HCT116 (cell line): ENCODE measurements around the gene LAMA4. TPM values are rescaled to one million over a fixed set of nuclear protein-coding genes. Genes with fewer than 3 reads are reported as not detected.

Experiments
- ATAC-seq: fragments of 200-7000 bp; cut with Tn5 transposase; 2 replicates; pipeline ENCODE4 v1.9.1; 2020; ENCODE audit warnings: mild to moderate bottlenecking, moderate library complexity
- BruUV-seq: library from RNA; stranded (reverse); fragments of 400-500 nt; replicated peaks from 2 replicates; lab custom pipeline; 2021; lab: Mats Ljungman, UMichigan
- CTCF ChIA-PET: fragments of 300-600 bp; sonication (Branson Sonifier 250); formaldehyde crosslinking; loops from one replicate; lab custom pipeline; 2021; ENCODE audit warnings: antibody characterized with exemption; lab: Charles Lee
- POLR2A ChIA-PET: fragments of 300-600, 350-600 bp; sonication (Branson Sonifier 250); formaldehyde crosslinking; loops from one replicate; lab custom pipeline; 2021; ENCODE audit warnings: antibody characterized with exemption; lab: Charles Lee
- RAD21 ChIA-PET, 2 experiments: fragments of 300-600 bp; sonication (Branson Sonifier 250); formaldehyde crosslinking; loops; one replicate each; lab custom pipeline; 2023; ENCODE audit warnings: low total read pairs in 2 of 2; ENCODE audit not compliant: uncharacterized antibody in 2 of 2, unreplicated experiment in 2 of 2, low non-redundant PET in 1 of 2; lab: Charles Lee
- DNase-seq: peaks from one replicate; pipeline ENCODE4 v3.0.0-alpha.2; 2010; ENCODE audit warnings: low read depth, low spot score
- H2AFZ ChIP-seq: fragments of 200-600 bp; shearing (Covaris generic), sonication (generic); 2 replicates; pipeline ENCODE4 v1.6.1; 2017; ENCODE audit warnings: low read depth, mixed run types, mixed read lengths, antibody characterized with exemption, low read length; ENCODE audit not compliant: poor library complexity, severe bottlenecking
- H3K27ac ChIP-seq: 2 replicates; pipeline ENCODE4 v1.5.1; 2012; ENCODE audit warnings: low read depth, low read length
- H3K27me3 ChIP-seq: fragments of 200-600 bp; sonication (generic); 2 replicates; pipeline ENCODE4 v1.6.1; 2016; ENCODE audit warnings: mixed run types, low read length, mixed read lengths; ENCODE audit not compliant: insufficient read depth
- H3K36me3 ChIP-seq, 2 experiments: fragments of 200-500 bp in 1 of 2; fragments of 200-600 bp in 1 of 2; sonication (Bioruptor generic) in 1 of 2; sonication (generic) in 1 of 2; 2 replicates each; pipeline versions ENCODE4 v1.5.1 to v1.6.1; 2014 to 2016; ENCODE audit warnings: low read length in 2 of 2, inconsistent platforms in 1 of 2, mixed read lengths in 1 of 2, mixed run types in 1 of 2; ENCODE audit not compliant: insufficient read depth in 2 of 2, control insufficient read depth in 1 of 2
- H3K4me1 ChIP-seq, 2 experiments: fragments of 200-600 bp in 1 of 2; sonication (generic) in 1 of 2; 2 replicates each; pipeline versions ENCODE4 v1.5.1 to v1.6.1; 2012 to 2017; ENCODE audit warnings: low read length in 2 of 2, inconsistent platforms in 1 of 2, mild to moderate bottlenecking in 1 of 2, mixed read lengths in 1 of 2, mixed run types in 1 of 2, moderate library complexity in 1 of 2; ENCODE audit not compliant: insufficient read depth in 2 of 2, control insufficient read depth in 1 of 2
- H3K4me2 ChIP-seq: fragments of 200-600 bp; sonication (generic); 2 replicates; pipeline ENCODE4 v1.6.1; 2017; ENCODE audit warnings: mixed run types, low read length, mixed read lengths
- H3K4me3 ChIP-seq, 2 experiments: fragments of 200-600 bp in 1 of 2; sonication (generic) in 1 of 2; replicated peaks in 1 of 2; 2 replicates each; pipeline ENCODE4 v1.5.1; 2011 to 2016; ENCODE audit warnings: low read length in 2 of 2, control low read depth in 1 of 2, low read depth in 1 of 2, mild to moderate bottlenecking in 1 of 2, mixed read lengths in 1 of 2, mixed run types in 1 of 2
- H3K79me2 ChIP-seq: fragments of 200-600 bp; sonication (generic); 2 replicates; pipeline ENCODE4 v1.6.1; 2017; ENCODE audit warnings: mild to moderate bottlenecking, mixed run types, low read length, moderate library complexity, mixed read lengths; ENCODE audit not compliant: insufficient read depth
- H3K9ac ChIP-seq: fragments of 200-600 bp; sonication (generic); 2 replicates; pipeline ENCODE4 v1.6.1; 2016; ENCODE audit warnings: low read length, mixed read lengths
- H3K9me2 ChIP-seq: fragments of 200-600 bp; sonication (generic), shearing (Covaris generic); 2 replicates; pipeline ENCODE4 v1.6.1; 2017; ENCODE audit warnings: mixed run types, mild to moderate bottlenecking, moderate library complexity; ENCODE audit not compliant: insufficient read depth
- H3K9me3 ChIP-seq, 2 experiments: fragments of 200-500 bp in 1 of 2; fragments of 200-600 bp in 1 of 2; sonication (Bioruptor generic) in 1 of 2; sonication (generic) in 1 of 2; 2 replicates each; pipeline ENCODE4 v1.6.1; 2014 to 2017; ENCODE audit warnings: low read length in 2 of 2, mixed read lengths in 2 of 2, inconsistent platforms in 1 of 2, low read depth in 1 of 2, mild to moderate bottlenecking in 1 of 2, mixed run types in 1 of 2, moderate library complexity in 1 of 2; ENCODE audit not compliant: control insufficient read depth in 1 of 2, insufficient read depth in 1 of 2
- H4K20me1 ChIP-seq: fragments of 200-600 bp; sonication (generic), shearing (Covaris generic); 2 replicates; pipeline ENCODE4 v1.6.1; 2017; ENCODE audit warnings: mixed run types, mild to moderate bottlenecking, moderate library complexity; ENCODE audit not compliant: insufficient read depth
- CBX3 ChIP-seq: IDR thresholded peaks from 2 replicates; pipeline ENCODE4 v1.6.1; 2012; ENCODE audit warnings: low read depth
- EZH2 ChIP-seq: fragments of 200-600 bp; sonication (generic); IDR thresholded peaks from 2 replicates; pipeline ENCODE4 v1.6.1; 2017; ENCODE audit warnings: antibody characterized with exemption, mixed run types
- FOSL1 ChIP-seq: IDR thresholded peaks from 2 replicates; pipeline ENCODE4 v1.6.1; 2012; ENCODE audit warnings: low read depth
- JUND ChIP-seq: IDR thresholded peaks from 2 replicates; pipeline ENCODE4 v1.6.1; 2012
- POLR2A ChIP-seq: IDR thresholded peaks from 2 replicates; pipeline ENCODE4 v1.7.0; 2011; ENCODE audit warnings: borderline replicate concordance; ENCODE audit not compliant: insufficient read depth, insufficient read length; ENCODE audit errors: extremely low read depth
- RAD21 ChIP-seq: IDR thresholded peaks from 2 replicates; pipeline ENCODE4 v1.6.1; 2012; ENCODE audit warnings: low read depth, mild to moderate bottlenecking
- SRF ChIP-seq: IDR thresholded peaks from 2 replicates; pipeline ENCODE4 v1.6.1; 2012; ENCODE audit warnings: low read depth
- TCF7L2 ChIP-seq: IDR thresholded peaks from 2 replicates; pipeline ENCODE4 v1.7.0; 2011; ENCODE audit warnings: borderline replicate concordance, inconsistent platforms; ENCODE audit not compliant: insufficient read depth, insufficient read length; ENCODE audit errors: extremely low read depth
- YY1 ChIP-seq: IDR thresholded peaks from 2 replicates; pipeline ENCODE4 v1.6.1; 2011; ENCODE audit warnings: low read length, low read depth, moderate library complexity, mild to moderate bottlenecking; ENCODE audit not compliant: insufficient replicate concordance; ENCODE audit errors: extremely low read depth
- ZFX ChIP-seq: fragments of 450-650 bp; IDR thresholded peaks from 2 replicates; pipeline ENCODE4 v1.6.1; 2017
- ZNF274 ChIP-seq: fragments of 200-500 bp; sonication (Bioruptor generic); IDR thresholded peaks from 2 replicates; pipeline ENCODE4 v1.6.1; 2014; ENCODE audit warnings: mild to moderate bottlenecking, low read depth, low read length, inconsistent platforms
- intact Hi-C: fragments of 100-400 bp; cut with micrococcal nuclease; formaldehyde crosslinking; loops from 2 replicates; pipeline ENCODE4 v1.10.0; 2022
- total RNA-seq: library from RNA; stranded (reverse); gene quantifications from one replicate; pipeline ENCODE4 v1.2.1, GENCODE V29; 2021; ENCODE audit not compliant: unreplicated experiment
- TF ChIP-seq, protein P1 (sequence below): IDR thresholded peaks from 2 replicates; pipeline ENCODE4 v1.6.1; 2011; ENCODE audit warnings: mild to moderate bottlenecking, low read length, moderate library complexity; ENCODE audit not compliant: insufficient replicate concordance; ENCODE audit errors: extremely low read depth
- TF ChIP-seq, protein P2 (sequence below): IDR thresholded peaks from 2 replicates; pipeline ENCODE4 v1.6.1; 2012
- TF ChIP-seq, protein P3 (sequence below): IDR thresholded peaks from 2 replicates; pipeline ENCODE4 v1.6.1; 2012; ENCODE audit warnings: low read depth

Gene LAMA4
- total RNA-seq, 1 experiment from 2014 or later: 2.2 TPM

DNA sequence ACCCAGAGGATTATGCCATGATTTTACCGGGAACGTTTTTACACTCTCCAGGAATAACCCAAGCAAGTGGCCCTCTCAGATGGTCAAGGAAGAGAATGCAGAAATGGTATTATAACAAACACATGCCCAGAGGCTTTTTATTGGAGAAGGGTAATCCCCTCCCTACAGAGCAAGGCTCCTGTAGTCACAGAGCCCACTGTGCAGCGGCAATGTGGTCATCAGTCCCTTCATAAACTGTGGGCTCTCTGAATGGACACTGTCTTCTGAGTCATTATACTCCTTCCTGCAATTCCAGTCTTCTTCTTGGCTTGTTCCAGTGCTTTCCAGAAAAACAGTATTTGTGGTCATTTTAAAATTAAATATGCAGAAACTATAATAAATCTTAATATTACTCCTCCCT is 74.7 kb downstream of the LAMA4 start:
- ATAC-seq (no peak), DNase-seq (no peak)
- H3K9me3 ChIP-seq: no peaks in the 10 kb centered on the region
- no TSS peak for BruUV-seq
- H3K27me3 ChIP-seq: no peaks in the 10 kb centered on the region
- intact Hi-C loops: loop anchor here (1.0 to 5.0 kb wide), 3 partner anchors 133 to 1728 kb away; no protein-coding TSS in a partner anchor
- RAD21 ChIA-PET: interaction anchor here (0.6 to 1.3 kb wide), 4 partner anchors 89 to 133 kb away, joined by 3 to 13 read pairs (median 8); no protein-coding TSS in a partner anchor
- H3K79me2 ChIP-seq: no peaks in the 10 kb centered on the region
- POLR2A ChIA-PET: no interaction called here
- H3K4me2 ChIP-seq: no peak overlapping the region
- H3K4me3 ChIP-seq: no peak overlapping the region
- CTCF ChIA-PET: interaction anchor here (0.6 to 3.4 kb wide), 23 partner anchors 10 to 1757 kb away, joined by 3 to 63 read pairs (median 5); partner anchors contain the start of genes FAM229B, LAMA4 and TUBE1
- no peak overlapping the region for H3K9ac ChIP-seq
- H4K20me1 ChIP-seq: no peaks in the 10 kb centered on the region
- TF ChIP-seq CBX3 (no peak), YY1 (no peak), RAD21 (no peak), ZFX (no peak), ZNF274 (no peak), JUND (no peak), SRF (no peak), EZH2 (no peak), FOSL1 (no peak), TCF7L2 (no peak), POLR2A (no peak)
- TF ChIP-seq, protein P1, sequence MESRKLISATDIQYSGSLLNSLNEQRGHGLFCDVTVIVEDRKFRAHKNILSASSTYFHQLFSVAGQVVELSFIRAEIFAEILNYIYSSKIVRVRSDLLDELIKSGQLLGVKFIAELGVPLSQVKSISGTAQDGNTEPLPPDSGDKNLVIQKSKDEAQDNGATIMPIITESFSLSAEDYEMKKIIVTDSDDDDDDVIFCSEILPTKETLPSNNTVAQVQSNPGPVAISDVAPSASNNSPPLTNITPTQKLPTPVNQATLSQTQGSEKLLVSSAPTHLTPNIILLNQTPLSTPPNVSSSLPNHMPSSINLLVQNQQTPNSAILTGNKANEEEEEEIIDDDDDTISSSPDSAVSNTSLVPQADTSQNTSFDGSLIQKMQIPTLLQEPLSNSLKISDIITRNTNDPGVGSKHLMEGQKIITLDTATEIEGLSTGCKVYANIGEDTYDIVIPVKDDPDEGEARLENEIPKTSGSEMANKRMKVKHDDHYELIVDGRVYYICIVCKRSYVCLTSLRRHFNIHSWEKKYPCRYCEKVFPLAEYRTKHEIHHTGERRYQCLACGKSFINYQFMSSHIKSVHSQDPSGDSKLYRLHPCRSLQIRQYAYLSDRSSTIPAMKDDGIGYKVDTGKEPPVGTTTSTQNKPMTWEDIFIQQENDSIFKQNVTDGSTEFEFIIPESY: no peak
- TF ChIP-seq, protein P2, sequence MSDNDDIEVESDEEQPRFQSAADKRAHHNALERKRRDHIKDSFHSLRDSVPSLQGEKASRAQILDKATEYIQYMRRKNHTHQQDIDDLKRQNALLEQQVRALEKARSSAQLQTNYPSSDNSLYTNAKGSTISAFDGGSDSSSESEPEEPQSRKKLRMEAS: no peak
- TF ChIP-seq, protein P3, sequence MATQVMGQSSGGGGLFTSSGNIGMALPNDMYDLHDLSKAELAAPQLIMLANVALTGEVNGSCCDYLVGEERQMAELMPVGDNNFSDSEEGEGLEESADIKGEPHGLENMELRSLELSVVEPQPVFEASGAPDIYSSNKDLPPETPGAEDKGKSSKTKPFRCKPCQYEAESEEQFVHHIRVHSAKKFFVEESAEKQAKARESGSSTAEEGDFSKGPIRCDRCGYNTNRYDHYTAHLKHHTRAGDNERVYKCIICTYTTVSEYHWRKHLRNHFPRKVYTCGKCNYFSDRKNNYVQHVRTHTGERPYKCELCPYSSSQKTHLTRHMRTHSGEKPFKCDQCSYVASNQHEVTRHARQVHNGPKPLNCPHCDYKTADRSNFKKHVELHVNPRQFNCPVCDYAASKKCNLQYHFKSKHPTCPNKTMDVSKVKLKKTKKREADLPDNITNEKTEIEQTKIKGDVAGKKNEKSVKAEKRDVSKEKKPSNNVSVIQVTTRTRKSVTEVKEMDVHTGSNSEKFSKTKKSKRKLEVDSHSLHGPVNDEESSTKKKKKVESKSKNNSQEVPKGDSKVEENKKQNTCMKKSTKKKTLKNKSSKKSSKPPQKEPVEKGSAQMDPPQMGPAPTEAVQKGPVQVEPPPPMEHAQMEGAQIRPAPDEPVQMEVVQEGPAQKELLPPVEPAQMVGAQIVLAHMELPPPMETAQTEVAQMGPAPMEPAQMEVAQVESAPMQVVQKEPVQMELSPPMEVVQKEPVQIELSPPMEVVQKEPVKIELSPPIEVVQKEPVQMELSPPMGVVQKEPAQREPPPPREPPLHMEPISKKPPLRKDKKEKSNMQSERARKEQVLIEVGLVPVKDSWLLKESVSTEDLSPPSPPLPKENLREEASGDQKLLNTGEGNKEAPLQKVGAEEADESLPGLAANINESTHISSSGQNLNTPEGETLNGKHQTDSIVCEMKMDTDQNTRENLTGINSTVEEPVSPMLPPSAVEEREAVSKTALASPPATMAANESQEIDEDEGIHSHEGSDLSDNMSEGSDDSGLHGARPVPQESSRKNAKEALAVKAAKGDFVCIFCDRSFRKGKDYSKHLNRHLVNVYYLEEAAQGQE: no peak
- H3K27ac ChIP-seq: no peak overlapping the region
- H3K9me2 ChIP-seq: no peaks in the 10 kb centered on the region
- H3K4me1 ChIP-seq: no peaks in the 10 kb centered on the region
- H3K36me3 ChIP-seq: no peaks in the 10 kb centered on the region
- H2AFZ ChIP-seq: no peak overlapping the region
